Mesenchymal stem cell (in vitro differentiated cells and primary cell): ENCODE results near the gene MRPL38.
"Not testable (repeated sequence)": the region's sequence is repeated elsewhere in the genome, so short reads cannot be mapped to it uniquely, and the experiment has no call there.

ENCODE experiments used
- DNase-seq: peaks from one replicate; pipeline ENCODE4 v3.0.0-alpha.2; 2013
- H2AFZ ChIP-seq: one replicate; pipeline ENCODE4 v1.6.1; 2013; ENCODE audit warnings: low read depth, mild to moderate bottlenecking, control low read depth, inconsistent platforms, low read length, moderate library complexity
- H2AK5ac ChIP-seq: 2 replicates; pipeline ENCODE4 v1.6.1; 2013; ENCODE audit warnings: low read length, moderate library complexity, mild to moderate bottlenecking, inconsistent platforms; ENCODE audit not compliant: severe bottlenecking
- H2BK120ac ChIP-seq: one replicate; pipeline ENCODE4 v1.6.1; 2013; ENCODE audit warnings: low read depth, mild to moderate bottlenecking, inconsistent platforms, low read length, moderate library complexity
- H2BK12ac ChIP-seq, 2 experiments: one replicate each; pipeline ENCODE4 v1.6.1; 2013; ENCODE audit warnings: inconsistent platforms in 2 of 2, low read length in 2 of 2, mild to moderate bottlenecking in 2 of 2, moderate library complexity in 2 of 2, control low read depth in 1 of 2
- H2BK15ac ChIP-seq: one replicate; pipeline ENCODE4 v1.6.1; 2013; ENCODE audit warnings: mild to moderate bottlenecking, low read depth, inconsistent platforms; ENCODE audit not compliant: poor library complexity, severe bottlenecking
- H2BK5ac ChIP-seq: 2 replicates; pipeline ENCODE4 v1.6.1; 2013; ENCODE audit warnings: low read depth, mild to moderate bottlenecking, low read length, control low read depth, inconsistent platforms; ENCODE audit not compliant: poor library complexity, severe bottlenecking
- H3K14ac ChIP-seq, 2 experiments: one replicate each; pipeline ENCODE4 v1.6.1; 2013; ENCODE audit warnings: inconsistent platforms in 2 of 2, low read length in 2 of 2, control low read depth in 1 of 2, mild to moderate bottlenecking in 1 of 2, moderate library complexity in 1 of 2
- H3K18ac ChIP-seq, 2 experiments: one replicate each; pipeline ENCODE4 v1.6.1; 2013; ENCODE audit warnings: inconsistent platforms in 2 of 2, low read length in 2 of 2, control low read depth in 1 of 2, low read depth in 1 of 2, mild to moderate bottlenecking in 1 of 2
- H3K23ac ChIP-seq, 2 experiments: one replicate each; pipeline ENCODE4 v1.6.1; 2013; ENCODE audit warnings: inconsistent platforms in 2 of 2, low read length in 2 of 2, mild to moderate bottlenecking in 2 of 2, moderate library complexity in 2 of 2, control low read depth in 1 of 2
- H3K27ac ChIP-seq: 2 replicates; pipeline ENCODE4 v1.5.1; 2013; ENCODE audit warnings: mild to moderate bottlenecking, moderate library complexity, low read length, control low read depth, inconsistent platforms; ENCODE audit not compliant: poor library complexity, severe bottlenecking
- H3K27me3 ChIP-seq, 2 experiments: 2 replicates each; pipeline versions ENCODE4 v1.6.1 to v1.7.0; 2013; ENCODE audit warnings: low read length in 2 of 2, mild to moderate bottlenecking in 2 of 2, moderate library complexity in 2 of 2, control low read depth in 1 of 2, inconsistent platforms in 1 of 2; ENCODE audit not compliant: control insufficient read depth in 1 of 2, insufficient read depth in 1 of 2
- H3K36me3 ChIP-seq, 2 experiments: 2 replicates each; pipeline versions ENCODE4 v1.6.1 to v1.7.0; 2013; ENCODE audit warnings: low read length in 2 of 2, control low read depth in 1 of 2, inconsistent platforms in 1 of 2, low read depth in 1 of 2, mild to moderate bottlenecking in 1 of 2; ENCODE audit not compliant: insufficient read depth in 2 of 2, control insufficient read depth in 1 of 2
- H3K4ac ChIP-seq, 2 experiments: one replicate each; pipeline ENCODE4 v1.6.1; 2013; ENCODE audit warnings: inconsistent platforms in 2 of 2, low read length in 2 of 2, mild to moderate bottlenecking in 2 of 2, moderate library complexity in 2 of 2, control low read depth in 1 of 2, low read depth in 1 of 2
- H3K4me1 ChIP-seq: 2 replicates; pipeline ENCODE4 v1.6.1; 2013; ENCODE audit warnings: low read depth, low read length, control low read depth; ENCODE audit not compliant: control insufficient read depth, insufficient read depth
- H3K4me2 ChIP-seq: 2 replicates; pipeline ENCODE4 v1.6.1; 2013; ENCODE audit warnings: low read length, mild to moderate bottlenecking, inconsistent platforms; ENCODE audit not compliant: poor library complexity, severe bottlenecking
- H3K4me3 ChIP-seq, 2 experiments: 2 replicates each; pipeline versions ENCODE4 v1.5.1 to v1.7.0; 2013; ENCODE audit warnings: low read length in 2 of 2, mild to moderate bottlenecking in 2 of 2, control low read depth in 1 of 2, low read depth in 1 of 2; ENCODE audit not compliant: insufficient read depth in 1 of 2
- H3K79me1 ChIP-seq: replicated peaks from 2 replicates; pipeline ENCODE4 v1.6.1; 2013; ENCODE audit warnings: mild to moderate bottlenecking, control low read depth, low read length, inconsistent platforms; ENCODE audit not compliant: poor library complexity, severe bottlenecking
- H3K9ac ChIP-seq: 2 replicates; pipeline ENCODE4 v1.7.0; 2013; ENCODE audit warnings: mild to moderate bottlenecking, low read length, moderate library complexity
- H3K9me3 ChIP-seq: 2 replicates; pipeline ENCODE4 v1.7.0; 2013; ENCODE audit warnings: mild to moderate bottlenecking, low read length; ENCODE audit not compliant: control insufficient read depth
- H4K8ac ChIP-seq: one replicate; pipeline ENCODE4 v1.6.1; 2013; ENCODE audit warnings: inconsistent platforms, mild to moderate bottlenecking, low read length, moderate library complexity
- H4K91ac ChIP-seq: one replicate; pipeline ENCODE4 v1.6.1; 2013; ENCODE audit warnings: mild to moderate bottlenecking, low read length, inconsistent platforms
- WGBS: methylation state at CpG from one replicate; pipeline ENCODE4 v1.1.7; 2013; ENCODE audit warnings: mixed read lengths; 5-methylcytosine and 5-hydroxymethylcytosine counted together

The MRPL38 gene

DNA sequence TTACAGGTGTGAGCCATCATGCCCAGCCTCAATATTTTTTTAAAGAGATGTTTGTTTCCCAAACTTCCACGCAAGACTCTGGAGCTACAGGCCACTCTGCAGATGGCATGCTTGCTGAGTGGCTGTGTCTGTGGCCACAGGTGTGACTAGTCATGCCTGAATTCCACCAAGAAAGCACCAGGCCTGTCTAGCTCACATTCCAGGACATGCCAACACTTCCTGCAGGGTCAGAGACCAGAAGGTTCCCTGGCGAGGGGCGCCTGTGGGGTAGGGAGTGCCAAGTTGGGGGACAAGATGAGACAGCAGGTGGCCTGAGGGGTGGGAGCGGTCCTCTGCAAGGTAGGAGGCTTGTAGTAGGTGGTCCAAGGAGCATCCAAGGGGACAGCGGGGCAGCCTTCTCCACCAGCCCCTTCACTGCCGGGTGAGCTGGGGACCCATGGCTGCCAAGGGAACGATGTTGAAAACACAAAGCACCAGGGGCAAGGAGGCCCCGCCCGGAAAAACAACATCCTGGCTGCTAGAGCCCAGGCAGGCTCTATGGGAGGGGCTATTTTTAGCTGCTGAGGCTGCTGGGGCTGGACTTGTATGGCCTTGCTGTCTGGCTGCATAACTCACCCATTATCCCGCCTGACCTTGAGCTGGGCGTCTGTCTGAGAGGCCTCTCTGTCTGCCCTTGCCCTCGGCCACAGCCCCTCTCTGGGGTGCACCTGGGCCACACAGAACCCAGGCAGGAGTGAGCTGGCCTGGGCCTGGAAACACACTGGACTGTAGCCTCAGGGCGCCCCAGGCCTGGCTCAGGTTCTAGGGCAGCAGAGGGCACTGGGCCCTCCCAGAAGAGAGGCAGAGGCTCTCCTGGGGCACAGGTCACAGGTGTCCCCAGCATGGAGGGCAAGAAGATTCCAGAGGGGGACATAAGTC is 32.0 kb downstream of the MRPL38 start:
- peak overlapping the region in 1 of 2 experiments; percentile 50 for H3K14ac ChIP-seq
- H2BK12ac ChIP-seq = peak overlapping the region; percentile 96 to 99
- peaks cover 23 to 25% of the 10 kb centered on the region in 2 experiments for H3K36me3 ChIP-seq
- WGBS = 45% methylated on average over 13 of the region's 13 CpGs
- peak overlapping the region; percentile 75 for H3K27ac ChIP-seq
- H2AFZ ChIP-seq = no peak overlapping the region
- peak overlapping the region; percentile 83 for H2BK120ac ChIP-seq
- H3K4me2 ChIP-seq = no peak overlapping the region
- peak overlapping the region; percentile 91 for H2BK15ac ChIP-seq
- peak; percentile 96 for DNase-seq
- peaks cover 43% of the 10 kb centered on the region for H3K4me1 ChIP-seq
- peak overlapping the region; percentile 62 to 92 for H3K4ac ChIP-seq
- H3K18ac ChIP-seq = peak overlapping the region; percentile 91 to 94
- no peak overlapping the region for H3K4me3 ChIP-seq
- peak overlapping the region; percentile 98 for H4K91ac ChIP-seq
- H2AK5ac ChIP-seq = peak overlapping the region; percentile 74
- peak overlapping the region in 1 of 2 experiments; percentile 10 for H3K23ac ChIP-seq
- peaks cover 10% of the 10 kb centered on the region for H3K79me1 ChIP-seq
- peak overlapping the region; percentile 77 for H2BK5ac ChIP-seq
- peak overlapping the region; percentile 84 for H3K9ac ChIP-seq
- H4K8ac ChIP-seq = peak overlapping the region; percentile 91
- H3K9me3 ChIP-seq = no peaks in the 10 kb centered on the region
- no peaks in the 10 kb centered on the region for H3K27me3 ChIP-seq

DNA sequence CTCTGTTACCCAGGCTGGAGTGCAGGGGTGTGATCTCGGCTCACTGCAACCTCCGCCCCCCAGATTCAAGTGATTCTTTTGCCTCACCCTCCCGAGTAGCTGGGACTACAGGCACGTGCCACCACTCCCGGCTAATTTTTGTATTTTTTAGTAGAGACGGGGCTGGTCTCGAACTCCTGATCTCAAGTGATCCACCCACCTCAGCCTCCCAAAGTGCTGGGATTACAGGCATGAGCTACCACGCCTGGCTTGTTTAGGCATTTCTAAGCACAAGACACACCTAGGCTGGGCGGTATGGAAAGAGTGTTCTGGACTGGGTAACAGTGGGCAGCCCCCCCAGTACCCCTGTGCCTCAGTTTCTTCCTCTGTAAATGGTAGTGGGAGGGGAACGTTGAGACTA is 34.5 kb downstream of the MRPL38 start:
- WGBS = 98% methylated on average over 8 of the region's 10 CpGs
- H3K4ac ChIP-seq = peak overlapping the region in 1 of 2 experiments; percentile 86
- not testable (repeated sequence) for H3K4me2 ChIP-seq, H2AFZ ChIP-seq, H3K27ac ChIP-seq, H3K14ac ChIP-seq, H2AK5ac ChIP-seq, H2BK5ac ChIP-seq, H3K23ac ChIP-seq, H3K27me3 ChIP-seq, H2BK120ac ChIP-seq, H3K9me3 ChIP-seq, H3K79me1 ChIP-seq, DNase-seq
- peak overlapping the region; percentile 66 for H4K91ac ChIP-seq
- peak overlapping the region; percentile 84 for H4K8ac ChIP-seq
- peaks cover 18% of the 10 kb centered on the region for H3K4me1 ChIP-seq
- H2BK12ac ChIP-seq = peak overlapping the region; percentile 64 to 92
- peak overlapping the region; percentile 88 for H3K9ac ChIP-seq
- H3K4me3 ChIP-seq = peak overlapping the region in 1 of 2 experiments; percentile 68
- H2BK15ac ChIP-seq = peak overlapping the region; percentile 93
- peak overlapping the region; percentile 93 to 94 for H3K18ac ChIP-seq
- H3K36me3 ChIP-seq = peaks cover 12 to 18% of the 10 kb centered on the region in 2 experiments

DNA sequence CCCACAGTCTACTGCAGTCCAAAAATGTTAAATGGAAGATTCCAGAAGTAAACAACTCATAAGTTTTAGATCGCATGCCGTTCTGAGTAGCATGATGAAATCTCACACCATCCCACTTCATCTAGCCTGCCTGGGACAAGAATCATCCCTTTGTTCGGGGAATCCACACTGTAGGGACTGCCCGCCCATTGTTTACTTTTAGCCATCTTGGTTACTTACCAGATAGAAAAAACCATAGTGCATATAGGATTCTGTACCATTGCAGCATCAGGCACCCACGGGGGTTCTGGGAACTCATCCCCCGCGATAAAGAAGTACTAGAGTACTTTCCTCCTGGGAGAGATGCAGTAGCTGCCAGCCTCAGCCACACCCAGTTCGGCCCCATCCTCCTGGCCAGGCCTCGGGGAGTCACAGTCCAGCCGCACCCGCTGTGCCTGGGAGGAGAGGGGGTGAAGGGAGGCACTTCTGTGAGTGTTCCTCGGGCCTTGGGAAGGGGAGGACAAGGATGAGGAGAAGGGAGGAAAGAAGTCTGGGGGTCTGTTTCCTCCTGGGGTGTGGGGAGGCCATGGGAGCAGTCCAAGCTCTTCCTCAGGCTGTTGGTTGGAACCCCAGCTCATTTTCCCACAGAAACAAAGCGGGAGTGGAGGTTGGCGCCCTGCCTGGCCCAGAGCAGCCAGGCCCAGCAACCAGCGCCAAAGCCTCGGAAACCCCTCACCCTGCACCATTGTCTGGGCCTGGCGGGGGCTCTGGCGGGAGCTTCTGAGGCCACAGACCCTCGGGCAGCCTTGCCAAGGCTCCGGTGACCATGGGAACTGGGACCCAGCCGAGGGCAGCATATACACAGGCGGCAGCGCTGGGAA is 35.2 kb downstream of the MRPL38 start:
- Histone ChIP-seq H2BK15ac (peak overlapping the region; percentile 78), H3K9me3 (no peaks in the 10 kb centered on the region), H3K4ac (peak overlapping the region; percentile 42 to 99), H2AFZ (no peak overlapping the region), H3K4me1 (peaks cover 17% of the 10 kb centered on the region), H3K18ac (peak overlapping the region; percentile 93 to 94), H2BK12ac (peak overlapping the region; percentile 87 to 92), H2BK5ac (no peak overlapping the region), H3K36me3 (peaks cover 5 to 11% of the 10 kb centered on the region in 2 experiments), H2BK120ac (peak overlapping the region; percentile 98), H3K14ac (peak overlapping the region in 1 of 2 experiments; percentile 37), H3K4me2 (no peak overlapping the region), H3K4me3 (peak overlapping the region in 1 of 2 experiments; percentile 68), H2AK5ac (peak overlapping the region; percentile 8), H4K8ac (peak overlapping the region; percentile 93), H3K27ac (no peak overlapping the region), H3K9ac (peak overlapping the region; percentile 88), H3K79me1 (peaks cover 5% of the 10 kb centered on the region), H3K27me3 (no peaks in the 10 kb centered on the region), H4K91ac (peak overlapping the region; percentile 95), H3K23ac (no peak overlapping the region)
- peak; percentile 92 for DNase-seq
- 76% methylated on average over 23 of the region's 23 CpGs for WGBS
